Stomach smooth muscle (tissue), 2 donors: Measurements from ENCODE around the gene CRB1.

Source experiments
- H3K27ac ChIP-seq: one replicate; pipeline ENCODE4 v1.7.0; 2013; ENCODE audit warnings: mild to moderate bottlenecking, low read length, inconsistent platforms
- H3K27me3 ChIP-seq, 2 donors: one replicate each; pipeline ENCODE4 v1.7.0; 2013; ENCODE audit warnings: low read length in 2 of 2; ENCODE audit not compliant: insufficient read depth in 2 of 2, control insufficient read depth in 1 of 2
- H3K36me3 ChIP-seq, 2 donors: one replicate each; pipeline ENCODE4 v1.7.0; 2013; ENCODE audit warnings: low read length in 2 of 2; ENCODE audit not compliant: control insufficient read depth in 2 of 2, insufficient read depth in 2 of 2
- H3K4me1 ChIP-seq: one replicate; pipeline ENCODE4 v1.7.0; 2013; ENCODE audit warnings: low read length; ENCODE audit not compliant: control insufficient read depth, insufficient read depth
- H3K4me3 ChIP-seq, 2 donors: one replicate each; pipeline ENCODE4 v1.7.0; 2013; ENCODE audit warnings: low read length in 2 of 2
- H3K9ac ChIP-seq, 2 donors: one replicate each; pipeline ENCODE4 v1.7.0; 2013; ENCODE audit warnings: low read length in 2 of 2, mild to moderate bottlenecking in 1 of 2
- H3K9me3 ChIP-seq, 2 donors: one replicate each; pipeline ENCODE4 v1.7.0; 2013; ENCODE audit warnings: low read length in 2 of 2; ENCODE audit not compliant: control insufficient read depth in 2 of 2
- donor health status: healthy.
- donor health status: Pancreatic carcinoma.

Gene CRB1

GRCh38 chr1:197429372-197429771 is 161.3 kb downstream of the CRB1 start:
- H3K4me3 ChIP-seq, result no peak overlapping the region
- H3K27ac ChIP-seq, result no peak overlapping the region
- no peaks in the 10 kb centered on the region for H3K4me1 ChIP-seq
- no peaks in the 10 kb centered on the region for H3K27me3 ChIP-seq
- H3K9me3 ChIP-seq, result no peaks in the 10 kb centered on the region
- no peak overlapping the region for H3K9ac ChIP-seq
- H3K36me3 ChIP-seq, result no peaks in the 10 kb centered on the region

- H3K4me3 ChIP-seq, result no peak overlapping the region
- no peak overlapping the region for H3K27ac ChIP-seq
- H3K9ac ChIP-seq, result no peak overlapping the region
- no peaks in the 10 kb centered on the region for H3K36me3 ChIP-seq
- no peaks in the 10 kb centered on the region for H3K27me3 ChIP-seq
- H3K9me3 ChIP-seq, result no peaks in the 10 kb centered on the region
- no peaks in the 10 kb centered on the region for H3K4me1 ChIP-seq
These were observed 167.2 kb downstream of the CRB1 start for GRCh38 chr1:197435224-197435623.

- H3K27me3 ChIP-seq, result no peaks in the 10 kb centered on the region
- no peaks in the 10 kb centered on the region for H3K36me3 ChIP-seq
- no peak overlapping the region for H3K4me3 ChIP-seq
- no peaks in the 10 kb centered on the region for H3K4me1 ChIP-seq
- no peaks in the 10 kb centered on the region for H3K9me3 ChIP-seq
- H3K9ac ChIP-seq, result no peak overlapping the region
- H3K27ac ChIP-seq, result no peak overlapping the region
These were observed 169.5 kb downstream of the CRB1 start for GRCh38 chr1:197437601-197438000.

GRCh38 chr1:197438010-197438790 is 170.1 kb downstream of the CRB1 start:
- no peaks in the 10 kb centered on the region for H3K4me1 ChIP-seq
- no peaks in the 10 kb centered on the region for H3K36me3 ChIP-seq
- no peaks in the 10 kb centered on the region for H3K27me3 ChIP-seq
- H3K4me3 ChIP-seq, result no peak overlapping the region
- no peaks in the 10 kb centered on the region for H3K9me3 ChIP-seq
- no peak overlapping the region for H3K9ac ChIP-seq
- H3K27ac ChIP-seq, result no peak overlapping the region

GRCh38 chr1:197439708-197440280 is 171.7 kb downstream of the CRB1 start:
- no peak overlapping the region for H3K9ac ChIP-seq
- H3K27me3 ChIP-seq, result no peaks in the 10 kb centered on the region
- H3K4me1 ChIP-seq, result no peaks in the 10 kb centered on the region
- H3K4me3 ChIP-seq, result no peak overlapping the region
- H3K9me3 ChIP-seq, result no peaks in the 10 kb centered on the region
- no peak overlapping the region for H3K27ac ChIP-seq
- no peaks in the 10 kb centered on the region for H3K36me3 ChIP-seq

- Histone ChIP-seq H3K36me3 (no peaks in the 10 kb centered on the region), H3K27me3 (no peaks in the 10 kb centered on the region), H3K9me3 (no peaks in the 10 kb centered on the region), H3K9ac (no peak overlapping the region), H3K27ac (no peak overlapping the region), H3K4me1 (no peaks in the 10 kb centered on the region), H3K4me3 (no peak overlapping the region)
These were observed 172.7 kb downstream of the CRB1 start for GRCh38 chr1:197440715-197441114.

GRCh38 chr1:197441999-197442414 is 174.0 kb downstream of the CRB1 start:
- Histone ChIP-seq H3K9ac (no peak overlapping the region), H3K9me3 (no peaks in the 10 kb centered on the region), H3K4me3 (no peak overlapping the region), H3K36me3 (no peaks in the 10 kb centered on the region), H3K27ac (no peak overlapping the region), H3K4me1 (no peaks in the 10 kb centered on the region), H3K27me3 (no peaks in the 10 kb centered on the region)

GRCh38 chr1:197444755-197445154 is 176.7 kb downstream of the CRB1 start:
- Histone ChIP-seq H3K27me3 (no peaks in the 10 kb centered on the region), H3K4me1 (no peaks in the 10 kb centered on the region), H3K9ac (no peak overlapping the region), H3K27ac (no peak overlapping the region), H3K9me3 (no peaks in the 10 kb centered on the region), H3K4me3 (no peak overlapping the region), H3K36me3 (no peaks in the 10 kb centered on the region)

GRCh38 chr1:197448121-197448779 is 180.2 kb downstream of the CRB1 start:
- Histone ChIP-seq H3K27me3 (no peaks in the 10 kb centered on the region), H3K4me1 (no peaks in the 10 kb centered on the region), H3K9me3 (no peaks in the 10 kb centered on the region), H3K27ac (no peak overlapping the region), H3K4me3 (no peak overlapping the region), H3K36me3 (no peaks in the 10 kb centered on the region), H3K9ac (no peak overlapping the region)

GRCh38 chr1:197451381-197451780 is 183.3 kb downstream of the CRB1 start:
- H3K27ac ChIP-seq, result no peak overlapping the region
- H3K9me3 ChIP-seq, result no peaks in the 10 kb centered on the region
- no peak overlapping the region for H3K4me3 ChIP-seq
- H3K27me3 ChIP-seq, result no peaks in the 10 kb centered on the region
- H3K36me3 ChIP-seq, result no peaks in the 10 kb centered on the region
- no peak overlapping the region for H3K9ac ChIP-seq
- H3K4me1 ChIP-seq, result no peaks in the 10 kb centered on the region
